GM23338 (cell line): ENCODE data around the gene CMSS1. TPM values are rescaled to one million over a fixed set of nuclear protein-coding genes. Genes with fewer than 3 reads are reported as not detected.

Source experiments
- ATAC-seq: fragments of 200-7000 bp; cut with Tn5 transposase; 3 replicates; pipeline ENCODE4 v1.9.1; 2020
- DNase-seq: peaks from one replicate; pipeline ENCODE4 v3.0.0-alpha.2; 2015; ENCODE audit warnings: low spot score
- H2AFZ ChIP-seq: fragments of 200-600 bp; sonication (generic); 2 replicates; pipeline ENCODE4 v1.8.0; 2016; ENCODE audit warnings: antibody characterized with exemption, mild to moderate bottlenecking, moderate library complexity
- H3F3A ChIP-seq: fragments of 200-600 bp; sonication (generic); replicated peaks from 2 replicates; pipeline ENCODE4 v1.8.0; 2017; ENCODE audit warnings: antibody characterized with exemption, mixed run types, low read depth
- H3K27ac ChIP-seq: fragments of 200-600 bp; sonication (generic); 2 replicates; pipeline ENCODE4 v1.6.1; 2016; ENCODE audit warnings: low read depth
- H3K27me3 ChIP-seq: fragments of 200-600 bp; sonication (generic); 2 replicates; pipeline ENCODE4 v1.8.0; 2016; ENCODE audit warnings: mild to moderate bottlenecking, mixed run types, moderate library complexity; ENCODE audit not compliant: insufficient read depth
- H3K36me3 ChIP-seq: fragments of 200-600 bp; sonication (generic); 2 replicates; pipeline ENCODE4 v1.8.0; 2016; ENCODE audit warnings: mild to moderate bottlenecking; ENCODE audit not compliant: insufficient read depth
- H3K4me1 ChIP-seq: fragments of 200-600 bp; sonication (generic); 2 replicates; pipeline ENCODE4 v1.8.0; 2016; ENCODE audit warnings: mild to moderate bottlenecking, moderate library complexity; ENCODE audit not compliant: insufficient read depth
- H3K4me2 ChIP-seq: fragments of 200-600 bp; sonication (generic); 2 replicates; pipeline ENCODE4 v1.7.1; 2017; ENCODE audit warnings: mixed run types
- H3K4me3 ChIP-seq: fragments of 200-600 bp; sonication (generic); 2 replicates; pipeline ENCODE4 v1.6.1; 2016; ENCODE audit warnings: mixed run types
- H3K79me2 ChIP-seq: fragments of 200-600 bp; sonication (generic); replicated peaks from 2 replicates; pipeline ENCODE4 v1.8.0; 2017; ENCODE audit warnings: mild to moderate bottlenecking; ENCODE audit not compliant: insufficient read depth
- H3K9me2 ChIP-seq: fragments of 200-600 bp; sonication (generic); 2 replicates; pipeline ENCODE4 v1.8.0; 2017; ENCODE audit not compliant: insufficient read depth
- H4K20me1 ChIP-seq: fragments of 200-600 bp; sonication (generic); replicated peaks from 2 replicates; pipeline ENCODE4 v1.8.0; 2017; ENCODE audit warnings: mild to moderate bottlenecking; ENCODE audit not compliant: insufficient read depth
- H3K27ac Mint-ChIP-seq: 2 replicates; pipeline ENCODE4 v1.8.0; 2020; ENCODE audit warnings: inconsistent platforms, mild to moderate bottlenecking, moderate library complexity, mixed read lengths
- H3K27me3 Mint-ChIP-seq: 3 replicates; pipeline ENCODE4 v1.8.0; 2022; ENCODE audit warnings: low read depth, mild to moderate bottlenecking, moderate library complexity, mixed read lengths, inconsistent platforms; ENCODE audit not compliant: insufficient read depth, poor library complexity
- H3K36me3 Mint-ChIP-seq: 3 replicates; pipeline ENCODE4 v1.8.0; 2021; ENCODE audit warnings: low read depth, mild to moderate bottlenecking, inconsistent platforms, moderate library complexity, mixed read lengths
- H3K4me1 Mint-ChIP-seq: 3 replicates; pipeline ENCODE4 v1.8.0; 2020; ENCODE audit warnings: mild to moderate bottlenecking, inconsistent platforms, mixed read lengths
- H3K4me3 Mint-ChIP-seq: 3 replicates; pipeline ENCODE4 v1.8.0; 2021; ENCODE audit warnings: moderate library complexity, mild to moderate bottlenecking, inconsistent platforms, mixed read lengths
- H3K9me3 Mint-ChIP-seq: 3 replicates; pipeline ENCODE4 v1.8.0; 2020; ENCODE audit warnings: moderate library complexity, mild to moderate bottlenecking, inconsistent platforms, mixed read lengths
- EZH2 ChIP-seq: fragments of 200-600 bp; sonication (generic); IDR thresholded peaks from one replicate; pipeline ENCODE4 v1.8.0; 2017; ENCODE audit warnings: antibody characterized with exemption, mild to moderate bottlenecking, low read depth; ENCODE audit not compliant: unreplicated experiment
- JUNB ChIP-seq: IDR thresholded peaks from one replicate; pipeline ENCODE4 v1.6.1; 2016; ENCODE audit warnings: antibody characterized with exemption; ENCODE audit not compliant: unreplicated experiment
- NANOG ChIP-seq: IDR thresholded peaks from 2 replicates; pipeline ENCODE4 v1.6.1; 2016; ENCODE audit warnings: antibody characterized with exemption, borderline replicate concordance
- STAT1 ChIP-seq: IDR thresholded peaks from one replicate; pipeline ENCODE4 v1.6.1; 2016; ENCODE audit warnings: antibody characterized with exemption; ENCODE audit not compliant: unreplicated experiment
- ZNF114 ChIP-seq: fragments of 250-450 bp; sonication (Bioruptor Pico); IDR thresholded peaks from 2 replicates; pipeline ENCODE4 v1.5.0; 2020; ENCODE audit warnings: mild to moderate bottlenecking, moderate library complexity
- ZNF331 ChIP-seq: fragments of 250-450 bp; sonication (Bioruptor Pico); IDR thresholded peaks from 2 replicates; pipeline ENCODE4 v1.5.0; 2020; ENCODE audit warnings: low read depth, mild to moderate bottlenecking, moderate library complexity
- polyA plus RNA-seq: library from polyadenylated mRNA; unstranded; fragments of >200 nt; fragmentation: Nextera tagmentation; extraction: Ambion mirVana; gene quantifications from 2 replicates; pipeline ENCODE4 v1.2.1, GENCODE V29; 2016
- total RNA-seq: library from RNA; depleted of rRNA; stranded (reverse); fragments of >200 nt; shearing (Covaris generic); gene quantifications from 2 replicates; pipeline ENCODE4 v1.2.3, GENCODE V29; 2014
- TF ChIP-seq, protein P1 (sequence below): fragments of 250-450 bp; sonication (Bioruptor Pico); IDR thresholded peaks from 2 replicates; pipeline ENCODE4 v1.5.0; 2020; ENCODE audit warnings: mild to moderate bottlenecking, moderate library complexity

The CMSS1 gene
- total and polyA plus RNA-seq, 2 experiments from 2014 or later, result 39.4 to 187 TPM

DNA sequence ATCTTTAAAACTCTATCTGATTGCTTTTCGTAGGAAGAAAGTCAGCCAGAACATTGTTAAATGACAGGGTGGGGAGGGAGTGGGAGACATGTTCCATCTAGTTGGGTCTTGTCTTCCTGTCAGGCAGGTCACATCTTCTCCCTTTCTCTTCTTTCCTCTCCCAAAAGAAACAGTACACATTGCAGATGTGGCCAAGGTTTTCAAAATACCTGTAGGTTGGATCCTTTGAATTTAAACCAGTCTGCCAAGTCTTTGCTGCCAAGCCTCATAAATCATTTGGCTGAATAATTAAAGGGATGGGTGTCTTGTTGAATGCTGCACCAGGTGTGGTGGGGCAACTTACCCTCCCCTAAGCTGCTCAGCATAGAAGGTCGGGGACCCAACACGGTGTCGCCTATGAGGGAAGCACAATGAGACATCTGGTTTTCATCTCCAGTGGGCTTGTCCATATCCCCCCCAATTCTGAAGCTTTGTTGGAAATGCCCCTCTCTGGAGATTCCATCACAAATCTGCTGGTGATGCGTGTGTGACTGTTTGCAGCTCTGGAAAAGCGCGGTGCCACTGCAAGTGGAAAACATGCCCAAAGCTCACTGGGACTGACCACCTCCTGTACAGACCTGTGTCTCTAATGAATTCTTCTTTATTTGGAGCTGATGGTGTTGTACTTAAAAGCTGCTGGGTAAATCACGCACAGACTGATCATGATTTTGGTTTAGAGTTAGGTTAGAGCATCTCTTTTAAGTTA lies 184.0 kb downstream of the CMSS1 start (continued):
- TF ChIP-seq, protein P1, sequence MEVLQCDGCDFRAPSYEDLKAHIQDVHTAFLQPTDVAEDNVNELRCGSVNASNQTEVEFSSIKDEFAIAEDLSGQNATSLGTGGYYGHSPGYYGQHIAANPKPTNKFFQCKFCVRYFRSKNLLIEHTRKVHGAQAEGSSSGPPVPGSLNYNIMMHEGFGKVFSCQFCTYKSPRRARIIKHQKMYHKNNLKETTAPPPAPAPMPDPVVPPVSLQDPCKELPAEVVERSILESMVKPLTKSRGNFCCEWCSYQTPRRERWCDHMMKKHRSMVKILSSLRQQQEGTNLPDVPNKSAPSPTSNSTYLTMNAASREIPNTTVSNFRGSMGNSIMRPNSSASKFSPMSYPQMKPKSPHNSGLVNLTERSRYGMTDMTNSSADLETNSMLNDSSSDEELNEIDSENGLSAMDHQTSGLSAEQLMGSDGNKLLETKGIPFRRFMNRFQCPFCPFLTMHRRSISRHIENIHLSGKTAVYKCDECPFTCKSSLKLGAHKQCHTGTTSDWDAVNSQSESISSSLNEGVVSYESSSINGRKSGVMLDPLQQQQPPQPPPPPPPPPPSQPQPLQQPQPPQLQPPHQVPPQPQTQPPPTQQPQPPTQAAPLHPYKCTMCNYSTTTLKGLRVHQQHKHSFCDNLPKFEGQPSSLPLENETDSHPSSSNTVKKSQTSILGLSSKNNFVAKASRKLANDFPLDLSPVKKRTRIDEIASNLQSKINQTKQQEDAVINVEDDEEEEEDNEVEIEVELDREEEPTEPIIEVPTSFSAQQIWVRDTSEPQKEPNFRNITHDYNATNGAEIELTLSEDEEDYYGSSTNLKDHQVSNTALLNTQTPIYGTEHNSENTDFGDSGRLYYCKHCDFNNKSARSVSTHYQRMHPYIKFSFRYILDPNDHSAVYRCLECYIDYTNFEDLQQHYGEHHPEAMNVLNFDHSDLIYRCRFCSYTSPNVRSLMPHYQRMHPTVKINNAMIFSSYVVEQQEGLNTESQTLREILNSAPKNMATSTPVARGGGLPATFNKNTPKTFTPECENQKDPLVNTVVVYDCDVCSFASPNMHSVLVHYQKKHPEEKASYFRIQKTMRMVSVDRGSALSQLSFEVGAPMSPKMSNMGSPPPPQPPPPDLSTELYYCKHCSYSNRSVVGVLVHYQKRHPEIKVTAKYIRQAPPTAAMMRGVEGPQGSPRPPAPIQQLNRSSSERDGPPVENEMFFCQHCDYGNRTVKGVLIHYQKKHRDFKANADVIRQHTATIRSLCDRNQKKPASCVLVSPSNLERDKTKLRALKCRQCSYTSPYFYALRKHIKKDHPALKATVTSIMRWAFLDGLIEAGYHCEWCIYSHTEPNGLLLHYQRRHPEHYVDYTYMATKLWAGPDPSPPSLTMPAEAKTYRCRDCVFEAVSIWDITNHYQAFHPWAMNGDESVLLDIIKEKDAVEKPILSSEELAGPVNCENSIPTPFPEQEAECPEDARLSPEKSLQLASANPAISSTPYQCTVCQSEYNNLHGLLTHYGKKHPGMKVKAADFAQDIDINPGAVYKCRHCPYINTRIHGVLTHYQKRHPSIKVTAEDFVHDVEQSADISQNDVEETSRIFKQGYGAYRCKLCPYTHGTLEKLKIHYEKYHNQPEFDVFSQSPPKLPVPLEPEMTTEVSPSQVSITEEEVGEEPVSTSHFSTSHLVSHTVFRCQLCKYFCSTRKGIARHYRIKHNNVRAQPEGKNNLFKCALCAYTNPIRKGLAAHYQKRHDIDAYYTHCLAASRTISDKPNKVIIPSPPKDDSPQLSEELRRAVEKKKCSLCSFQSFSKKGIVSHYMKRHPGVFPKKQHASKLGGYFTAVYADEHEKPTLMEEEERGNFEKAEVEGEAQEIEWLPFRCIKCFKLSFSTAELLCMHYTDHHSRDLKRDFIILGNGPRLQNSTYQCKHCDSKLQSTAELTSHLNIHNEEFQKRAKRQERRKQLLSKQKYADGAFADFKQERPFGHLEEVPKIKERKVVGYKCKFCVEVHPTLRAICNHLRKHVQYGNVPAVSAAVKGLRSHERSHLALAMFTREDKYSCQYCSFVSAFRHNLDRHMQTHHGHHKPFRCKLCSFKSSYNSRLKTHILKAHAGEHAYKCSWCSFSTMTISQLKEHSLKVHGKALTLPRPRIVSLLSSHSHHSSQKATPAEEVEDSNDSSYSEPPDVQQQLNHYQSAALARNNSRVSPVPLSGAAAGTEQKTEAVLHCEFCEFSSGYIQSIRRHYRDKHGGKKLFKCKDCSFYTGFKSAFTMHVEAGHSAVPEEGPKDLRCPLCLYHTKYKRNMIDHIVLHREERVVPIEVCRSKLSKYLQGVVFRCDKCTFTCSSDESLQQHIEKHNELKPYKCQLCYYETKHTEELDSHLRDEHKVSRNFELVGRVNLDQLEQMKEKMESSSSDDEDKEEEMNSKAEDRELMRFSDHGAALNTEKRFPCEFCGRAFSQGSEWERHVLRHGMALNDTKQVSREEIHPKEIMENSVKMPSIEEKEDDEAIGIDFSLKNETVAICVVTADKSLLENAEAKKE (CRISPR knock-in tag), result no peak
- no peak for TF ChIP-seq STAT1
- TF ChIP-seq NANOG, result no peak
- TF ChIP-seq ZNF331 (CRISPR knock-in tag), result no peak

DNA sequence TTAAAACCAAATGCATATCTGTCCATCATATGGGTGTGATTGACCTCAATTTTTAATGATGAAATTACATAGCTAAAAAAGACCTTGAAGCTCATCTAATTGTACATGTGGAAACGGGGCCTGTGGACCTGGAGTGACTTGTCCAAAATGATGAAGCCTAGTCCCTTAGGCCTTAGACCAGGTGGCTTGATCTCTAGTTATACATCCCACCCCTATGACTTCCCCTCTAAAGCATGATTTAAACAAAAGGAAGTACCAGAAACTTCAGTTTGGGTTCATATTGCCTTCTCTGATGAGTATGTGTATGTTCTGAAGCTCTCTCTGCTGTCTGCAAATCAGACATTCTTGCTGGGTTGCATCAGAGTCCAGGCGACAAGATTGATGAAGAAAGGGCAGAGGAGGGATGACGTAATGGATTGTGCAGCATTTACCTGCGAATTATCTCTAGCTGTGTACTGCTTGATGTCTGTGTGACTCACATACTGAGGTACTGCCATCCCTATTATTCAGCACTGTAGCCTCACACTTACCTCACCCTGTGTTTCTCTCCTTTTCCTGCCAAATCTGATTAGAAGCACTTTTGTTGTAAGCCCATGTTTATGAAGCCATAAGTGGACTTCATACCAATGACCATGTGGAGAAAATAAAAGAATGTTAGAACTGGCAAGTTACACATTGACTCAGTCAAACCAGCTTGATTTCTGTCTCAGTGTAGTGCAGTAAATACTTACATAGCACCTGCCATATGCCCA lies 185.1 kb downstream of the CMSS1 start:
- Histone ChIP-seq H3K79me2 (peaks cover 6% of the 10 kb centered on the region), H3K4me3 (no peak overlapping the region), H3K4me2 (no peak overlapping the region), H4K20me1 (no peaks in the 10 kb centered on the region), H3F3A (no peaks in the 10 kb centered on the region), H3K4me1 (peaks cover 27% of the 10 kb centered on the region), H2AFZ (no peak overlapping the region), H3K27ac (no peak overlapping the region), H3K9me2 (no peaks in the 10 kb centered on the region), H3K27me3 (no peaks in the 10 kb centered on the region), H3K36me3 (no peaks in the 10 kb centered on the region)
- DNase-seq, result no peak
- Mint-ChIP-seq H3K4me3 (no peak overlapping the region), H3K4me1 (peaks cover 35% of the 10 kb centered on the region), H3K9me3 (no peaks in the 10 kb centered on the region), H3K27ac (peak overlapping the region; percentile 49; the same call in 1 of the 2 replicates), H3K27me3 (no peaks in the 10 kb centered on the region), H3K36me3 (no peaks in the 10 kb centered on the region)
- no peak for ATAC-seq
- no peak for TF ChIP-seq EZH2
- no peak for TF ChIP-seq ZNF331 (CRISPR knock-in tag)
- TF ChIP-seq NANOG, result no peak
- TF ChIP-seq, protein P1 (CRISPR knock-in tag), result no peak
- no peak for TF ChIP-seq ZNF114 (CRISPR knock-in tag)
- no peak for TF ChIP-seq JUNB
